Fibroblast of the aortic adventitia (primary cell): ENCODE measurements around the gene ERCC4. TPM values are rescaled to one million over a fixed set of nuclear protein-coding genes. Genes with fewer than 3 reads are reported as not detected.
A peak's percentile ranks its signal among the peaks of the same experiment; 100 is the strongest.
"Not testable (repeated sequence)": the region's sequence is repeated elsewhere in the genome, so short reads cannot be mapped to it uniquely, and the experiment has no call there.

Source experiments
- DNase-seq: peaks from one replicate; pipeline ENCODE4 v3.0.0-alpha.2; 2010; ENCODE audit warnings: low read depth
- H3K4me3 ChIP-seq: 2 replicates; pipeline ENCODE4 v1.5.1; 2011; ENCODE audit warnings: low read depth, mild to moderate bottlenecking, control low read depth, low read length, moderate library complexity
- CTCF ChIP-seq: IDR thresholded peaks from 2 replicates; pipeline ENCODE4 v1.5.1; 2011; ENCODE audit warnings: mild to moderate bottlenecking, low read length, control low read depth, inconsistent platforms; ENCODE audit not compliant: insufficient read depth
- total RNA-seq: library from RNA; depleted of rRNA; stranded (reverse); fragments of >200 nt; gene quantifications from 2 replicates; pipeline ENCODE4 v1.2.3, GENCODE V29; 2012; ENCODE audit warnings: low replicate concordance

The ERCC4 gene
- total RNA-seq, 1 donor: 16.4 TPM

GRCh38 chr16:13886608-13887007, 33.3 kb upstream of the ERCC4 start:
- DNase-seq: no peak
- no peak overlapping the region for H3K4me3 ChIP-seq
- no peak for TF ChIP-seq CTCF

- DNase-seq, H3K4me3 ChIP-seq: not testable (repeated sequence)
Observed at GRCh38 chr16:13889323-13889722, 30.6 kb upstream of the ERCC4 start.

GRCh38 chr16:13892301-13892700, 27.7 kb upstream of the ERCC4 start:
- DNase-seq: no peak
- H3K4me3 ChIP-seq: no peak overlapping the region
- TF ChIP-seq CTCF: no peak

GRCh38 chr16:13895516-13895915, 24.4 kb upstream of the ERCC4 start:
- DNase-seq: no peak
- TF ChIP-seq CTCF: no peak
- no peak overlapping the region for H3K4me3 ChIP-seq

- no peak for DNase-seq
- TF ChIP-seq CTCF: peak; percentile 23
- H3K4me3 ChIP-seq: no peak overlapping the region
Observed at GRCh38 chr16:13896543-13897182, 23.3 kb upstream of the ERCC4 start.

GRCh38 chr16:13897806-13898205, 22.1 kb upstream of the ERCC4 start:
- no peak overlapping the region for H3K4me3 ChIP-seq
- no peak for TF ChIP-seq CTCF
- DNase-seq: no peak

- DNase-seq: no peak
- TF ChIP-seq CTCF: no peak
- no peak overlapping the region for H3K4me3 ChIP-seq
Observed at GRCh38 chr16:13898233-13898632, 21.7 kb upstream of the ERCC4 start.
